Nephron progenitor cell (in vitro differentiated cells): ENCODE measurements around the gene CTNND1.

Experiments used
- DNase-seq: peaks from one replicate; pipeline ENCODE4 v3.0.0; 2021
- H3K27ac Mint-ChIP-seq: 2 replicates; pipeline ENCODE4 v1.8.0; 2021; ENCODE audit warnings: mild to moderate bottlenecking, moderate library complexity, mixed read lengths
- H3K27me3 Mint-ChIP-seq: 2 replicates; pipeline ENCODE4 v1.8.0; 2021; ENCODE audit warnings: mild to moderate bottlenecking, low read depth, mixed read lengths; ENCODE audit not compliant: poor library complexity
- H3K36me3 Mint-ChIP-seq: 2 replicates; pipeline ENCODE4 v1.8.0; 2021; ENCODE audit warnings: low read depth, mixed read lengths
- H3K4me1 Mint-ChIP-seq: 2 replicates; pipeline ENCODE4 v1.8.0; 2021; ENCODE audit warnings: mixed read lengths
- H3K4me3 Mint-ChIP-seq: 2 replicates; pipeline ENCODE4 v1.8.0; 2021; ENCODE audit warnings: mild to moderate bottlenecking, moderate library complexity, mixed read lengths
- H3K9me3 Mint-ChIP-seq: 2 replicates; pipeline ENCODE4 v1.8.0; 2021; ENCODE audit warnings: mild to moderate bottlenecking, moderate library complexity, mixed read lengths
- CTCF ChIP-seq: fragments of 200-600 bp; sonication (generic); IDR thresholded peaks from 2 replicates; pipeline ENCODE4 v1.5.0; 2021; ENCODE audit warnings: antibody characterized with exemption

Gene CTNND1

DNA sequence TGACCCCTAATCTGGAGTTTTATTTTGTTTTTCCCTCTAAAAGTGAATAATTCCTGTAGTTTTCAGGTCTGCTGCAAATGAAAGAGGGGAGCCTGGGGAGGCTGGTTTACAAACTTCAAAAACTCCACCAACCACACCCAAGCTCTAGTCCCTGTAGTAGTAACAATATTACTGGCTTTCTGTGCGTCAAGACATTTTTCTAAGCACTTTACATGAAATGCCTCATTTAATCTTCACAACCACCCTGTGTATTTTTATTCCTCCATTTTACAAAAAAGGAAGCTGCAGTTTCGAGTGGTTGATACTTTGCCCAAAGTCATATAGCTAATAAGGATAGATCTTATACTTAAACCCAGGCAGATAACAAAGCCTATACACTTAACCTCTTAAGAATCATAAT lies 23.5 kb downstream of the CTNND1 start:
- peaks cover 4% of the 10 kb centered on the region for H3K27me3 Mint-ChIP-seq
- no peak for TF ChIP-seq CTCF
- no peak overlapping the region for H3K4me3 Mint-ChIP-seq
- H3K36me3 Mint-ChIP-seq: peaks cover 48% of the 10 kb centered on the region
- no peaks in the 10 kb centered on the region for H3K9me3 Mint-ChIP-seq
- peaks cover 48% of the 10 kb centered on the region for H3K4me1 Mint-ChIP-seq
- no peak for DNase-seq
- H3K27ac Mint-ChIP-seq: no peak overlapping the region

DNA sequence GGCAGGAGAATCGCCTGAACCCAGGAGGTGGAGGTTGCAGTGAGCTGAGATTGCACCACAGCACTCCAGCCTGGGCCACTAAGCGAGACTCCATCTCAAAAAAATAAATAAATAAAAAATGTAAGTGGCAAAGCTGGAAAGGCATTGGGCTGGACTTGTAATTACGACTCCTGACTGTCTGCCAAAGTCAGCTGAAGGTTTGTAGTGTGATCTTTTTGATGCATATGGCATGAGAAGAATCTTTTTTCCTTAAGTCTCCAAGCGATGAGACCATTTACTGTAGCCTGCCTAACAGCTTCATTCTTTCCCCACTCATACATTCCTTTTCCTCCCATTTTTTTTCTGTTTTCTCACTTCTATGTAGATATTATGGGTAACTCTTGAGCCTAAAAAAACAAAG lies 24.8 kb downstream of the CTNND1 start:
- no peak for TF ChIP-seq CTCF
- no peak for DNase-seq
- H3K4me3 Mint-ChIP-seq: no peak overlapping the region
- peaks cover 35% of the 10 kb centered on the region for H3K4me1 Mint-ChIP-seq
- H3K36me3 Mint-ChIP-seq: peaks cover 54% of the 10 kb centered on the region
- H3K9me3 Mint-ChIP-seq: no peaks in the 10 kb centered on the region
- H3K27me3 Mint-ChIP-seq: peaks cover 4% of the 10 kb centered on the region
- peak overlapping the region; percentile 49 for H3K27ac Mint-ChIP-seq

DNA sequence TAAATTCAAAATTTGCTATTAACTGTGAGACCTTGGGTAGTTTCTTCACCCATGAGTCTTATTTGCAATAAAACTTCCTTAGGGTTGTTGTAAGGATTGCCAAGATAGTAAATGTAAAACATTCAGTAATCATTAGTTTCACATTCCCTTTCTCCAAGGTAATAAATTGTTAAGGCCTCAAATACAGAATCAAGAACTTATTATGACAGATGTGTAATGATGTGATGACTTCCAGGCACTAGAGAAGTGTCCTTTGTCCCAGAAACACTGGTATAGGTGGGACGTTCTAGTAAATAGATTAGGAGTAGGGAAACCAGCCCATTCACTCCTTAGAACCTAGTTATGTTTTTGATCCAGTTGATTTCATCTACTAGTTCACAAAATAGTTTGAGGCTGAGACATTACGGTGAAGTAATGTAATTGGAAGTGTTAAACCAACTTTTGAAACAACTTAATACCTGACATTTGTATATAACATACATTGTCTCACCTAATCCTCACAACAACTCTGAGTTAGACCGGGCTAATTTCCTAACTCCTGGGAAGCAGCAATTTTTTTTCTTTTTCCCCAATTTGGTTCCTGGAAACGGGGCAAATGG lies 25.5 kb downstream of the CTNND1 start:
- Mint-ChIP-seq H3K27ac (peak overlapping the region; percentile 49), H3K4me3 (no peak overlapping the region), H3K9me3 (no peaks in the 10 kb centered on the region), H3K4me1 (peaks cover 32% of the 10 kb centered on the region), H3K27me3 (peaks cover 4% of the 10 kb centered on the region), H3K36me3 (peaks cover 54% of the 10 kb centered on the region)
- DNase-seq: no peak
- TF ChIP-seq CTCF: no peak

GRCh38 chr11:57787920-57788702 lies 26.5 kb downstream of the CTNND1 start:
- no peak for TF ChIP-seq CTCF
- no peak overlapping the region for H3K27ac Mint-ChIP-seq
- H3K4me1 Mint-ChIP-seq: peaks cover 30% of the 10 kb centered on the region
- no peak for DNase-seq
- H3K4me3 Mint-ChIP-seq: no peak overlapping the region
- peaks cover 4% of the 10 kb centered on the region for H3K27me3 Mint-ChIP-seq
- H3K36me3 Mint-ChIP-seq: peaks cover 53% of the 10 kb centered on the region
- H3K9me3 Mint-ChIP-seq: no peaks in the 10 kb centered on the region

- Mint-ChIP-seq H3K27ac (no peak overlapping the region), H3K36me3 (peaks cover 59% of the 10 kb centered on the region), H3K4me3 (no peak overlapping the region), H3K4me1 (peaks cover 30% of the 10 kb centered on the region), H3K27me3 (peaks cover 4% of the 10 kb centered on the region), H3K9me3 (no peaks in the 10 kb centered on the region)
- TF ChIP-seq CTCF: no peak
- no peak for DNase-seq
Measured at GRCh38 chr11:57788703-57789088, 27.1 kb downstream of the CTNND1 start.
